OCI-M2 (cell line): ENCODE results near the gene FXYD5.
"Not testable (repeated sequence)": the region's sequence is repeated elsewhere in the genome, so short reads cannot be mapped to it uniquely, and the experiment has no call there.

Source experiments
- DNase-seq: peaks from one replicate; lab custom pipeline; 2025; ENCODE audit not compliant: unreplicated experiment; lab: John Stamatoyannopoulos, UW

Gene FXYD5

GRCh38 chr19:35136977-35137702 is 17.4 kb upstream of the FXYD5 start:
- no peak for DNase-seq

DNA sequence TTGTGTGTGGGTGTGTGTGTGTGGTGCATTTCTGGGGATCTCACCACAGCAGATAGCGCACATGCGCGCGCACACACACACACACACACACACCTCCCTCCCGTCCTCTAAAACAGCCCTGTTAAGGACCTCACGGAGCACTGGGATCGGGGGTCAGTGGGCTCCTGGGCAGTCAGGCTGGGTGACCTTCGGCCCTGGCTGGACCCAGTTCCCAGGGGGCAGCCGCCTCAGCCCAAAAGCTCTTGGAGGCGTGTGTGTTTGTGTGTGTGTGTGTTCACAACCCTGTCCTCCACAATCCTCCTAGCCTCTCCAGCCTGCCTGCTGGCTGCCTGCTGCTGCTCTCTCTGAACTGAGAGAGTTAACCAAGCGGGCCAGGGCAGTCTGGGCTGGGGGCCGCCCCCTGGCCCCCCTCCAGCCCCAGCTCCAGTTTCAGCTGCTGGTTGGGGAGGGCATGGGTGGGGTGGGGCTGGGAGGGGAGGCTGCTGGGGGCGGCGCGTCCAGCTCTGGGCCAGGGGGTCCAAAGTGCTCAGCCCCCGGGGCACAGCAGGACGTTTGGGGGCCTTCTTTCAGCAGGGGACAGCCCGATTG is 16.1 kb upstream of the FXYD5 start, which contains the start of gene FXYD1:
TSS of gene FXYD1 (plus strand) at position 520 of the 588 bp plus-strand sequence. CDS start 1,256 bp downstream, outside the sequence.
- DNase-seq: no peak

DNA sequence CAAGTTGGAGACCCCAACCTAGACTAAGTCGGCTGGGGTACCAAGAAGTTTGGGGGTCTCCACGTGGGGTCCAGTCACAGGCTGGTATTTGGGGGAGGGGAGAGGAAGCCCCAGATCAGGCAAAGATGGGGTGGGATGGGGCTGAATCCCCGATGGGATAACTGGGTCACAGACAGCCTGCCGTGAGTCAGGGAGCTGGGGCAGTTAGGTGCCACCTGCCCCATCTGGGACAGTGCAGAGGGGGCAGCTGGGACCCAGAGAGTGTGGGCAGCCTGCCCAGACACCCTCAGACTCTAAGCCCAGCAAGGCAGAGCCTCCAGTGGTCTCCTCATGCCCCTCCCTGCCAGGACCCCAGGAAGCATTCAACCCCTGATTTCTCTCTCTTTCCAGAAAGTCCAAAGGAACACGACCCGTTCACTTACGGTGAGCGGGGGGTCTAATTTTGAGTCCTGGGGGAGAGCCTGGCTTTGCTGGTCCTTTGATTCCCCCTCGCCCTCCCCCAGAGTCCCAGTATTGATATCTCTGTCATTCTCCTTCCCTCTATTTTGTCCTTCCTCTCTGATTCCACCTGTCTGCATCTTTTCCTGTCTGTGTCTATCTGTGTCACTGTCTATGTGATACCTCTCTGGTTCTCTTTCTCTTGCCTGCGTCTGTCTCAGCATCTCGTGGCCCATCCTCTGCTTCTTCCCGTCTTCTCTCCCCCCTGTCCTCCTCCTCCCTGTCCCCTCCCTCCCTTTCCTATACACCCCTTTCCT is 14.2 kb upstream of the FXYD5 start:
- DNase-seq: no peak

- no peak for DNase-seq
Observed at GRCh38 chr19:35140962-35141836, 13.3 kb upstream of the FXYD5 start.

DNA sequence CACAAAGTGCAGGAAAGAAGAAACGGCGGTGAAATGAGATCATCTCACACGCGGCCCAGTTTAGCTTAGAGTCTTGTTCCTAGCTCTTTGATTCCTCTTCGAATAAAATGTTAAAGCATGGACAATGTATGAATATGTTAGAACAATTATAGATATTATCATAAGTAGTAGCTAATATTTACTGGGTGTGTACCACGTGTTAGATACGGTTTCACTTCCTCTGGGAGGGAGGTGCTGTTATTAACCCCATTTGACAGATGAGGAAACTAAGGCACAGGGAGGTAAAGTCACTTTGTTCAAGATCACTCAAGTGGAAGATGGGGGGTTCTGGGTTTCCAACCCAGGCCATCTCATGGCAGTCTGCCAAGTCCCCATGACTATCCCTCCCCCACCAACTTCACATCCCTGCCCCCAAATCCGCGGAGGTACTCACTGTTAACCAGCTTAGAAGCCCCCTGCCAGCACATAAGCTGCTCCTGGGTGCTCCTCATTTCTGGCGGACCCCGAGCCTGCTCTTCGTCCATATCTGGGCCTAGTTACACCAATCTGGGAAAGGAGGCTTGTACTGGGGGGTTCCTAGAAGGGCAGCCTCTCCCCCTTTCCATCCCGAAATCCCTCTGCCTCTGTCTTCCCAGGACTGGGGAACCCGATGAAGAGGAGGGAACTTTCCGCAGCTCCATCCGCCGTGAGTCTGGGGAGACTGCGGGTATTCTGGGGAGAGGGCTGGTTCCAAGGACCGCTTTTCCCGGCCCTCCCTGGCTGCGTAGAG is 12.5 kb upstream of the FXYD5 start:
- DNase-seq: no peak

DNA sequence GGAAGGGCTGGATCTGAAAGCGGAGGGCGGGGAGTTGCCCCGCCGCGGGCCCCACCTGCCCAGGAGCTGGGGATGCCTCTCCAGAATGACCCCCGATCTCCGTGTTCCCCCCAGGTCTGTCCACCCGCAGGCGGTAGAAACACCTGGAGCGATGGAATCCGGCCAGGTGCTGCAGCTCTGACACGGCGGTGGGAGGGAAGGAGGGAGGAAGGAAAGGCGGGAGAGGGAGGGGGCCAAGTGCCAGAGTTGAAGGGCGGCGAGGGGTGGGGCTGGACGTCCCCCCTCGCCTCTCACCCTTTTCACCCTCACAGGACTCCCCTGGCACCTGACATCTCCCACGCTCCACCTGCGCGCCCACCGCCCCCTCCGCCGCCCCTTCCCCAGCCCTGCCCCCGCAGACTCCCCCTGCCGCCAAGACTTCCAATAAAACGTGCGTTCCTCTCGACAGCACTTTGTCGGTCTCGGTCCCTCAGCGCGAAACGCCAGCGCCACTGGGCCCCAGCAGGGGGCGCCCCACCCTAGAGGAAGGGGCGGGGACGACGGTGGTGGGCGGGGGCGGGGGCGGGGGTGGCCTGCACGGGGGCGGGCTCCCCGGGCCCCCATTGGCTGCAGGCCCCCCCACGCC is 11.8 kb upstream of the FXYD5 start:
- no peak for DNase-seq

DNA sequence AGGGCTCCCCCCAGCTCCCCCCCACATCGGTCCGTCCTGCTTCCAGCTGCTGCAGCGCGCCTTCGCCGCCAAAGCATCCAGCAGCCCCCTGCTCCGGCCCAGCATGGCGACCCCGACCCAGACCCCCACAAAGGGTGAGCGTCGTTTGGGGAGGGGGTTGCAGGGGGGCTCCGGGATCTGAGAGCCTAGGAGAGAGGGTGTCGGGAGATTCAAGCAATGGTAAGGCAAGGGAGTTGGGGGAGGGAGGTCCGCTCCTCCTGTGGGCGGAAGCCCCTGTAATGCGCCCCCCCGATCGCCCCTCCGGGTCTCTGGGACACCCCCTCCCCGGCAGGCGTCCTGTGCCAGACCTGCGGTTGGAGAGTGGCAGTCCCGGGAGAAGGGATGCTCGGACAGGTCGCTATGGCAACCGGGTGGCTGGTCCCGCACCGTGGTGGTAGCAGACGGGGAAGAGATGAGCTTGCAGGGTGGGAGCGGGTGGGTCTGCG is 11.3 kb upstream of the FXYD5 start, which contains the start of gene FXYD7:
TSS of gene FXYD7 (plus strand) at position 25 of the 485 bp plus-strand sequence. CDS start at position 104, 79 bp downstream.
- no peak for DNase-seq

GRCh38 chr19:35143818-35144217 is 10.7 kb upstream of the FXYD5 start:
- no peak for DNase-seq

DNA sequence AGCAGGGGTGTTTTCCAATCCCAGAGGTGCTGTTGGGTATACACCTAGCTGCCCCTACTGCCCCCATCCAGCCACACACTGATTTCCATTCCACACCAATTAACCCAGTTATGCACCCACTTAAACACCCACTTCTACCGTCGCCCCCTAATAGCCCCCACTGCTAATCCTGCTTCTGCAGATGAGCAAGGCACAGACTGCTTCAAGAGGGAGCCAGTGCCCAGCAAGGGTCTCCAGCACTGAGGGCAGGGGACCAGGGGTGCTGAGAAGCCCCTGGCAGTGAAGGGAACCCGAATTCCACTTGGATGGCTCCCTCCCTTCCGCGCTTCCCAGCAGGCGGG is 10.3 kb upstream of the FXYD5 start:
- no peak for DNase-seq

GRCh38 chr19:35144600-35145436 is 9.7 kb upstream of the FXYD5 start:
- DNase-seq: no peak

DNA sequence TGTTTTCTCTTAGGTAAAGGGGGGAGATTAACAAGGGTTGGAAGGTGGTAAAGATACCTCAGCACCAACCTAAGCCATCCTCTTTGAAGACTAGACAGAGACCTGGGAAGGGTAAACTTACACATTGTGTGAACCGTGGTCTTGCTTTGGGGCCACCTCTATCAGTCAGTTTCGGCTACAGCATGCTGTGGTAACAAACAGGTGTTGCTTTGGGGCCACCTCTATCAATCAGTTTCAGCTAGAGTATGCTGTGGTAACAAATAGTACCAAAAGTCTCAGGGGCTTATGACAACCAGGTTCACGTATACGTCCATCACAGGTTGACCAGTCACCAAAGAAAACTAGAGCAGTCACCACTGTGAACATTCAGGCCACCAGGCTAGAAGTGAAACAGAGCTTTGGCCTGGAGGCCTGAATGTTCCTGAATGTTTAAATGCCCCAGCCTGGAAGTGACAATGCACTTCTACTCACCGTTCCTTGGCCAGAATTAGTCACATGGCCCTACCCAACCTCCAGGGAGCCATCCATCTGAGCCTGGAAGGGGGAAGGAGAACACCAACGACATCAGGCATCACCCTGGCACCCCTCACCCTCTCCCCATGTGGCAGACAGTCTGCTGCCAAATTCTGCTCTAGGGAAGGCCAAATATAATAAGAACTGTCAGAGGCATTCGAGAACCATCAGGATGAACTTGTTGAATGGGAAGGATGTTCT is 7.6 kb upstream of the FXYD5 start:
- no peak for DNase-seq

- no peak for DNase-seq
Observed at GRCh38 chr19:35149463-35149862, 5.1 kb upstream of the FXYD5 start.

GRCh38 chr19:35150445-35150844 is 4.1 kb upstream of the FXYD5 start:
- DNase-seq: no peak

DNA sequence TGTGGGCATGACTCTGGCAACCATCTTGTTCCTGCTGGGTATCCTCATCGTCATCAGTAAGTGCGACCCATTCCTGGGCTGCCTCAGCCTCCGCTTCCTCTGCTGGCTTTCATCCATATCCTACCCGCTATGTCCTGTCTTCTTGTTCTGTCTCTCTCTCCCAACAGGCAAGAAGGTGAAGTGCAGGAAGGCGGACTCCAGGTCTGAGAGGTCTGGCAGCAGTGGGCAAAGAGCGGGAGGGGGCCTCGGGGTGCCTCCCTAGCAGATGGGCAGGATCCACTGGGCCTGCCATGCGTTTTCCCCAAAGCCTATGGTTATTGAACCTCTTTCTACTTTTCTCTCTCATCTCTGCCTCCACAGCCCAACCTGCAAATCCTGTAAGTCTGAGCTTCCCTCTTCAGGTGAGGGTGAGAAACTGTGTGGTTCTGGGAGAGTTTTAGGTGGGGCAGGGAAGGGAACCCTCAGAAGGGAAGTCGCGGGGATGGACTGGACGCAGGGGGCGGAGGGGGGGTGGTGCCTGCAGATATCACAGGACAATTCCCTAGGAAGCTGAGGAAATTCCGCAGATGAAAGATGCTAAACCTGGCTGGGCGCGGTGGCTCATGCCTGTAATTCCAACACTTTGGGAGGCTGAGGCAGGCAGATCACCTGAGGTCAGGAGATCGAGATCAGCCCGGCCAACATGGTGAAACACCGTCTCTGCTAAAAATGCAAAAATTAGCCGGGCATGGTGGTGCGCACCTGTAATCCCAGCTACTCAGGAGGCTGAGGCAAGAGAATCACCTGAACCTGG is 3.1 kb upstream of the FXYD5 start:
- DNase-seq: no peak

- DNase-seq: not testable (repeated sequence)
Observed at GRCh38 chr19:35153129-35153522, 1.4 kb upstream of the FXYD5 start.

DNA sequence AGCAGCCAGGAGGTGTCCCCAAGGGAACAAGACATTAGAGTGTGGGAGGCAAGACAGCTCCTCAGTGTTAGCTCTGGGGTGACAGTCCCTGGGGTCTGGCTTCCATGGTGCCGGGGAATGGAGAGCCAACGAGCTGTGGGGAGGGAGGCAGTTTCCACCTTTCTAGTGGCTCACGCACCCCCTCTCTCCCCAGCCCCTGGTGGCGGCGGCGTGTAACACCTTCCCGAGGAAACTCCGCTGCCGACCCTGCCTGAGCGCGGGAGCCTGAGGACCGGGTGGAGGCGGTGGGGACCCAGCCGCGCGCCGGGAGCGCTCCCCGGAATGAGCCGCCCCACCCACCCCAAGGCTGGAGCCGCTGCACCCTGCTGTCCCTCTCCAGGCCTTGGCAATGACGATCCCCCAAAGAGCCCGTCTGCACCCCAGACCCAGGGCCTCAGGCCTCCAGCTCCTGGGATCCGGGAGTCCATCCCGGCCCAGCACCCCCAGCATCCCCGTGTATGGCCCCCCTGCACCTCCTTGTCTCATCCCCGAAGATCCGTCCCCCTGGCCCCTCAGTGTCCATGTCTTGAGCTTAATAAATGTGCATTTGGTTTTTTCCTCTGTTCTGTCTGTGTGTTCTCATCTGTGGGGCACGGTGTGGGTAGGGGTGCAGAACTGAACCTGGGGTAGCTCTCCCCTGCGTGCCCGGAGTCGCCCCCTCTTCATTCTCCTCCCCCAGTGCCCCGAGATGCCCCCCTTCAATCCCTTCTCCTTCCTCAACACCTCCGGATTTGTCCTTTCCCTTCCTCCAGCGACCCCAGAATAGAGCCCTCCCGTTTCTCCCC is 622 bp upstream of the FXYD5 start:
- no peak for DNase-seq

DNA sequence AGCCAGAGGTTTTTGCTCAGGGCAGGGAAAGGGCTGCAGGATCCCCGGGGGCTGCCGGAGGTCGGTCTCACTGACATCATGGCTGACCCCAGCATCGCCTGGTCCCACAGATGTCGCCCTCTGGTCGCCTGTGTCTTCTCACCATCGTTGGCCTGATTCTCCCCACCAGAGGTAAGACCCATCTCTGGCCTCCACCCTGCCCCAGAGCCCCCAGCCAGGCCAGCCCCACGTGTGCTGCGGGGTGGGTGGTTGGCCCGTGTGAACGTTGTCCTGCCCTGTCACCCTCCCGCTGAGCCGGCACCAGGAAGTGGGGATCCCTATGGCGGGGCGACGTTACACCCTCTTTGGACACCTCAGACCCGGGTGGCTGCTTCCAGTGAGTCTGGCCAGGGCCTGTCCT is 906 bp downstream of the FXYD5 start:
- DNase-seq: no peak
